Lung (tissue), 12 donors: ENCODE data around the gene GNAL. TPM values are rescaled to one million over a fixed set of nuclear protein-coding genes. Genes with fewer than 3 reads are reported as not detected.

Source experiments
- ATAC-seq: fragments of 200-7000 bp; cut with Tn5 transposase; one replicate; pipeline ENCODE4 v1.9.1; 2020; ENCODE audit warnings: moderate number of reproducible peaks; ENCODE audit not compliant: insufficient read depth, low FRiP score
- DNase-seq, 3 donors: peaks; one replicate each; pipeline ENCODE4 v3.0.0-alpha.2; 2013 to 2017
- H3K27ac ChIP-seq, 2 donors: one replicate each; pipeline ENCODE4 v1.5.1; 2013; ENCODE audit warnings: mild to moderate bottlenecking in 2 of 2, moderate library complexity in 2 of 2, control low read depth in 1 of 2, inconsistent platforms in 1 of 2, low read depth in 1 of 2, low read length in 1 of 2
- H3K27me3 ChIP-seq, 3 donors: one replicate each; pipeline ENCODE4 v1.5.1; 2013; ENCODE audit warnings: low read length in 2 of 3; ENCODE audit not compliant: control insufficient read depth in 3 of 3, insufficient read depth in 3 of 3
- H3K36me3 ChIP-seq, 4 donors: one replicate each; pipeline ENCODE4 v1.5.1; 2013; ENCODE audit warnings: low read length in 4 of 4, mild to moderate bottlenecking in 1 of 4, moderate library complexity in 1 of 4; ENCODE audit not compliant: control insufficient read depth in 4 of 4, insufficient read depth in 4 of 4
- H3K4me1 ChIP-seq, 5 donors: one replicate each; pipeline ENCODE4 v1.5.1; 2013; ENCODE audit warnings: low read length in 5 of 5, mild to moderate bottlenecking in 2 of 5, moderate library complexity in 1 of 5; ENCODE audit not compliant: control insufficient read depth in 5 of 5, insufficient read depth in 5 of 5
- H3K4me3 ChIP-seq: one replicate; pipeline ENCODE4 v1.5.1; 2013; ENCODE audit warnings: mild to moderate bottlenecking, control low read depth, moderate library complexity
- H3K9ac ChIP-seq, 2 donors: one replicate each; pipeline ENCODE4 v1.5.1; 2013; ENCODE audit warnings: low read length in 2 of 2, control low read depth in 1 of 2; ENCODE audit not compliant: insufficient read depth in 1 of 2
- H3K9me3 ChIP-seq, 4 donors: one replicate each; pipeline ENCODE4 v1.5.1; 2013; ENCODE audit warnings: low read length in 3 of 4, mild to moderate bottlenecking in 1 of 4, moderate library complexity in 1 of 4; ENCODE audit not compliant: control insufficient read depth in 4 of 4, insufficient read depth in 3 of 4
- WGBS, 2 donors: extraction: QIAGEN DNeasy Blood & Tissue Kit; methylation state at CpG; one replicate each; pipeline ENCODE4 v1.1.7; 2013; 5-methylcytosine and 5-hydroxymethylcytosine counted together
- polyA plus RNA-seq, 2 donors: library from polyadenylated mRNA; stranded (reverse); fragments of 200-250 nt; gene quantifications; one replicate each; pipeline ENCODE4 v1.2.1, GENCODE V29; 2013
- total RNA-seq, 2 donors: library from RNA; depleted of rRNA in 1 of 2; stranded (reverse); fragments of >200 nt in 1 of 2; gene quantifications; one replicate each; pipeline ENCODE4 v1.2.1, GENCODE V29; 2014 to 2021
- TF ChIP-seq, protein P1 (sequence below): IDR thresholded peaks from 2 replicates; pipeline ENCODE4 v1.5.1; 2012; ENCODE audit warnings: mild to moderate bottlenecking; ENCODE audit errors: control extremely low read depth, extremely low read depth
- donor health status: control.
- donor health status: control.
- donor health status: Bipolar disorder and iron deficiency.
- donor health status: healthy.
- donor health status: DM: yes; HTN: yes; CAD: no.

GNAL gene
- total and polyA plus RNA-seq, 4 donors, result 0.49 to 3.7 (median 2.5) TPM

DNA sequence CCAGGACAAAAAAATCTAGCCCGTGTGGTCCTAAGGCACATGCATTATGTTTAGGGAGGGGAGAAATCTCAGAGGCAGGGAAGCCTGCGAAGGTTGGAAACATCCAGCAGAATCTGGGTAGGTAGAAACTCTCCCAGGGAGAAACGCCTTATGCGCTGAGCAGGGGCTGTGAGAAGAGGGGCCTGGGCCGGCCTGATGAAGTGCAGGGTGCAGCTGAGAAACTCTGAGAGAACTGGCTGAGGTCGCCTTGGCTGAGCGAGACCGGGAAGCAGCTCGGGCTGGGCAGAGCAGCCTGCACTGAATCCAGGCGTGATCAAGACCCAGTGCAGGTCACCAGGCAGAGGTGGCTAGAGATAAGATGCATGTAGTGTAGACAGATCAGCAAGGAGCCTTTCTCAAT, 177.3 kb downstream of the GNAL start:
- H3K4me3 ChIP-seq, result no peak overlapping the region
- H3K9me3 ChIP-seq, result no peaks in the 10 kb centered on the region
- H3K9ac ChIP-seq, result no peak overlapping the region
- H3K27ac ChIP-seq, result no peak overlapping the region
- no peak for DNase-seq
- no peaks in the 10 kb centered on the region for H3K36me3 ChIP-seq
- peaks cover 0 to 2% (median 0%) of the 10 kb centered on the region in 3 donors for H3K27me3 ChIP-seq
- H3K4me1 ChIP-seq, result peaks cover 0 to 9% (median 0%) of the 10 kb centered on the region in 5 donors
- ATAC-seq, result no peak
- WGBS, 2 donors, result 76 to 92% methylated on average over 10 of the region's 10 CpGs
- TF ChIP-seq, protein P1, sequence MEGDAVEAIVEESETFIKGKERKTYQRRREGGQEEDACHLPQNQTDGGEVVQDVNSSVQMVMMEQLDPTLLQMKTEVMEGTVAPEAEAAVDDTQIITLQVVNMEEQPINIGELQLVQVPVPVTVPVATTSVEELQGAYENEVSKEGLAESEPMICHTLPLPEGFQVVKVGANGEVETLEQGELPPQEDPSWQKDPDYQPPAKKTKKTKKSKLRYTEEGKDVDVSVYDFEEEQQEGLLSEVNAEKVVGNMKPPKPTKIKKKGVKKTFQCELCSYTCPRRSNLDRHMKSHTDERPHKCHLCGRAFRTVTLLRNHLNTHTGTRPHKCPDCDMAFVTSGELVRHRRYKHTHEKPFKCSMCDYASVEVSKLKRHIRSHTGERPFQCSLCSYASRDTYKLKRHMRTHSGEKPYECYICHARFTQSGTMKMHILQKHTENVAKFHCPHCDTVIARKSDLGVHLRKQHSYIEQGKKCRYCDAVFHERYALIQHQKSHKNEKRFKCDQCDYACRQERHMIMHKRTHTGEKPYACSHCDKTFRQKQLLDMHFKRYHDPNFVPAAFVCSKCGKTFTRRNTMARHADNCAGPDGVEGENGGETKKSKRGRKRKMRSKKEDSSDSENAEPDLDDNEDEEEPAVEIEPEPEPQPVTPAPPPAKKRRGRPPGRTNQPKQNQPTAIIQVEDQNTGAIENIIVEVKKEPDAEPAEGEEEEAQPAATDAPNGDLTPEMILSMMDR, result no peak

DNA sequence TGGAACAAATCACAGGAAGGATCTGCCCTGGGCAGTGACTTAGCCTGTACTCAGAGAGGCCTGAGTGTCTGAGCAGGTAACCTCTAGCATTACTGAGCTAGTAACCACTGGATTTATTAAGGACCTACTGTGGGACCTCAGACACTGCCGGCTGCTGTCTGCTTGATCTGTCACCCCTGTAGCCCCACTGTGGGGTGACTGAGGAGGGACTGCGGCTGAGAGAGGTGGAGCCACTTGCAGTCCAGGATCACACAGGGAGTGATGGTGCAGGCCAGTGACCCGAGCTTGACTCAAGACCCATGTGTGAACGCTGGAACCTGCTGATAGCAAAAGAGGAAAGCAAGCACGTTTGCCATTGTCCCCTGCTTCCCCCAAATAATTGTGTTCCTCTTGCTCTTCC, 177.7 kb downstream of the GNAL start:
- H3K36me3 ChIP-seq, result no peaks in the 10 kb centered on the region
- 63 to 68% methylated on average over 5 of the region's 5 CpGs for WGBS, 2 donors
- no peaks in the 10 kb centered on the region for H3K9me3 ChIP-seq
- no peak overlapping the region for H3K4me3 ChIP-seq
- TF ChIP-seq, protein P1, result no peak
- H3K9ac ChIP-seq, result no peak overlapping the region
- ATAC-seq (no peak), DNase-seq (no peak)
- H3K4me1 ChIP-seq, result peaks cover 0 to 6% (median 0%) of the 10 kb centered on the region in 5 donors
- no peak overlapping the region for H3K27ac ChIP-seq
- peaks cover 0 to 2% (median 0%) of the 10 kb centered on the region in 3 donors for H3K27me3 ChIP-seq

DNA sequence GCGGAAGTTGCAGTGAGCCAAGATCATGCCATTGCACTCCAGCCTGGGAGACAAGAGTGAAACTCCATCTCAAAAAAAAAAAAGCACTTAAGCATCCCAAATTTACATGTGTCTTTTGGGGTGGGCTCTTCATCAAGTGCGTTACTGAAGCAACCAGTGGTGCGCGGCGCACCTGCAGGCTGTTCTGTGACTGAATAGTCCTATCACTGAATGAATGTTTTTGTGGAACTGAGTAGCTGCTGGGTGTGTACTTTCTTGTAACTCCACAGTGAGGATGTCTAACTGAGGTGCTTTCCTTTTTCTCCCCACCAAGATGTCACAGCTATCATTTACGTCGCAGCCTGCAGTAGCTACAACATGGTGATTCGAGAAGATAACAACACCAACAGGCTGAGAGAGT, 179.2 kb downstream of the GNAL start:
- Histone ChIP-seq H3K4me1 (peaks cover 0 to 2% (median 0%) of the 10 kb centered on the region in 5 donors), H3K4me3 (no peak overlapping the region), H3K36me3 (no peaks in the 10 kb centered on the region), H3K27me3 (no peaks in the 10 kb centered on the region), H3K9ac (no peak overlapping the region), H3K9me3 (no peaks in the 10 kb centered on the region), H3K27ac (no peak overlapping the region)
- ATAC-seq (no peak), DNase-seq (no peak)
- WGBS, 2 donors, result 96% methylated on average over 8 of the region's 8 CpGs
- TF ChIP-seq, protein P1, result no peak

DNA sequence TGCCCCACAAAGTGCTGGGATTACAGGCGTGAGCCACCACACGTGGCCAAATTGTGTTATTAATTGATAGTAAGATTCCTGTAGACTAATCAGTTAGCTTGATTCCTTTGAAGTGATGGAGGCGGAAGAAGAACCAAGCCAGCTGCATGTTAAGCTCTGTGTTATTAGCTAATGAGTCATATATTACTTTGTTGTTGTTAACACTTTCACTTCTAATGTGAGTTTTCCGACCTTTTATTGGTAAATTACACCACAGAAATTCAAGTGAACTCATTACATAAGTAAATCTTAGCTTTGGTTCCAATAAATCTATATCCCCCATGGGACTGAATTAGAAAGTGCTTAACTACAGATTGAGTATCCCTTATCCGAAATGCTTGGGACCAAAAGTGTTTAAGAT, 182.4 kb downstream of the GNAL start:
- Histone ChIP-seq H3K27ac (no peak overlapping the region), H3K9ac (no peak overlapping the region), H3K36me3 (no peaks in the 10 kb centered on the region), H3K27me3 (no peaks in the 10 kb centered on the region), H3K4me1 (peaks cover 0 to 2% (median 0%) of the 10 kb centered on the region in 5 donors), H3K9me3 (peaks cover 0 to 3% (median 0%) of the 10 kb centered on the region in 4 donors), H3K4me3 (no peak overlapping the region)
- TF ChIP-seq, protein P1, result no peak
- 66 to 76% methylated on average over 5 of the region's 5 CpGs for WGBS, 2 donors
- DNase-seq (no peak), ATAC-seq (no peak)
